Hematopoietic multipotent progenitor cell treated with erythropoietin and hydrocortisone succinate and interleukin-3 and kit ligand, for 17 days (in vitro differentiated cells): ENCODE results near the gene CCDC188.

Source experiments
- DNase-seq: peaks from one replicate; pipeline ENCODE4 v3.0.0-alpha.2; 2015; ENCODE audit warnings: low spot score

The CCDC188 gene

GRCh38 chr22:20116951-20117632 is 33.8 kb downstream of the CCDC188 start, which contains the start of gene TRMT2A:
TSS of gene TRMT2A (minus strand) at chr22:20117226. CDS start at chr22:20116906, 320 bp downstream.
- peak; percentile 82 for DNase-seq

GRCh38 chr22:20116376-20116950 is 34.4 kb downstream of the CCDC188 start:
- no peak for DNase-seq

- DNase-seq, result no peak
These were observed 35.0 kb downstream of the CCDC188 start, which contains the start of gene RANBP1 for GRCh38 chr22:20115691-20116375. TSS of gene RANBP1 (plus strand) at chr22:20116104. CDS start at chr22:20116185, 81 bp downstream.

- no peak for DNase-seq
These were observed 36.1 kb downstream of the CCDC188 start for GRCh38 chr22:20114506-20115475.

GRCh38 chr22:20113551-20114310 is 37.1 kb downstream of the CCDC188 start:
- DNase-seq, result no peak

GRCh38 chr22:20112623-20113511 is 38.0 kb downstream of the CCDC188 start:
- no peak for DNase-seq

- DNase-seq, result no peak
These were observed 38.9 kb downstream of the CCDC188 start for GRCh38 chr22:20111689-20112622.

- no peak for DNase-seq
These were observed 39.7 kb downstream of the CCDC188 start for GRCh38 chr22:20111045-20111688.

- no peak for DNase-seq
These were observed 40.4 kb downstream of the CCDC188 start for GRCh38 chr22:20110359-20110985.

GRCh38 chr22:20109411-20110358 is 41.2 kb downstream of the CCDC188 start:
- no peak for DNase-seq

GRCh38 chr22:20108757-20109230 is 42.1 kb downstream of the CCDC188 start:
- DNase-seq, result no peak

GRCh38 chr22:20107951-20108756 is 42.7 kb downstream of the CCDC188 start:
- DNase-seq, result no peak

GRCh38 chr22:20107471-20107901 is 43.4 kb downstream of the CCDC188 start:
- no peak for DNase-seq

- no peak for DNase-seq
These were observed 44.0 kb downstream of the CCDC188 start for GRCh38 chr22:20106849-20107237.

GRCh38 chr22:20106205-20106848 is 44.5 kb downstream of the CCDC188 start:
- DNase-seq, result no peak
